SK-N-SH treated with all-trans-retinoic acid at 6 μM for 48 hours (cell line): ENCODE measurements around the gene WDR88.

Source experiments
- ATAC-seq: fragments of 200-7000 bp; cut with Tn5 transposase; 3 replicates; pipeline ENCODE4 v1.9.1; 2020; ENCODE audit warnings: mild to moderate bottlenecking, moderate library complexity
- BACH2 ChIP-seq: fragments of 250-450 bp; sonication (Bioruptor Pico); IDR thresholded peaks from 2 replicates; pipeline ENCODE4 v1.9.0; 2021; ENCODE audit warnings: mild to moderate bottlenecking, borderline replicate concordance
- CREB5 ChIP-seq: fragments of 250-450 bp; sonication (Bioruptor Pico); IDR thresholded peaks from 2 replicates; pipeline ENCODE4 v1.5.1; 2020; ENCODE audit warnings: low read depth, mild to moderate bottlenecking, moderate library complexity
- CSDC2 ChIP-seq: fragments of 250-450 bp; sonication (Bioruptor Pico); IDR thresholded peaks from 2 replicates; pipeline ENCODE4 v1.5.0; 2020; ENCODE audit warnings: mild to moderate bottlenecking, moderate library complexity
- CSRNP3 ChIP-seq: fragments of 250-450 bp; sonication (Bioruptor Pico); IDR thresholded peaks from 2 replicates; pipeline ENCODE4 v1.5.1; 2021; ENCODE audit warnings: mild to moderate bottlenecking, moderate library complexity
- ESRRG ChIP-seq: fragments of 250-450 bp; sonication (Bioruptor Pico); IDR thresholded peaks from 2 replicates; pipeline ENCODE4 v1.6.1; 2021; ENCODE audit warnings: mild to moderate bottlenecking
- GLIS3 ChIP-seq: fragments of 250-450 bp; sonication (Bioruptor Pico); IDR thresholded peaks from 2 replicates; pipeline ENCODE4 v1.5.0; 2020; ENCODE audit warnings: mild to moderate bottlenecking, moderate library complexity
- PATZ1 ChIP-seq: fragments of 250-450 bp; sonication (Bioruptor Pico); IDR thresholded peaks from 2 replicates; pipeline ENCODE4 v1.8.0; 2020; ENCODE audit warnings: mild to moderate bottlenecking, moderate library complexity, borderline replicate concordance
- POU6F1 ChIP-seq: fragments of 250-450 bp; sonication (Bioruptor Pico); IDR thresholded peaks from 2 replicates; pipeline ENCODE4 v1.8.0; 2021; ENCODE audit warnings: low read depth, mild to moderate bottlenecking, moderate library complexity, borderline replicate concordance
- PPARA ChIP-seq: fragments of 250-450 bp; sonication (Bioruptor Pico); IDR thresholded peaks from 2 replicates; pipeline ENCODE4 v1.5.0; 2020; ENCODE audit warnings: mild to moderate bottlenecking, borderline replicate concordance
- RARB ChIP-seq: fragments of 250-450 bp; sonication (Bioruptor Pico); IDR thresholded peaks from 2 replicates; pipeline ENCODE4 v1.8.0; 2021; ENCODE audit warnings: mild to moderate bottlenecking, moderate library complexity
- SNAI2 ChIP-seq: fragments of 250-450 bp; sonication (Bioruptor Pico); IDR thresholded peaks from 2 replicates; pipeline ENCODE4 v1.5.0; 2020; ENCODE audit warnings: mild to moderate bottlenecking, moderate library complexity
- TCF4 ChIP-seq: fragments of 250-450 bp; sonication (Bioruptor Pico); IDR thresholded peaks from 2 replicates; pipeline ENCODE4 v1.8.0; 2021; ENCODE audit warnings: mild to moderate bottlenecking, moderate library complexity, borderline replicate concordance
- TOX ChIP-seq: fragments of 250-450 bp; sonication (Bioruptor Pico); IDR thresholded peaks from 2 replicates; pipeline ENCODE4 v1.8.0; 2021; ENCODE audit warnings: mild to moderate bottlenecking, moderate library complexity, borderline replicate concordance
- TSHZ2 ChIP-seq: fragments of 250-450 bp; sonication (Bioruptor Pico); IDR thresholded peaks from 2 replicates; pipeline ENCODE4 v1.5.0; 2020; ENCODE audit warnings: mild to moderate bottlenecking, moderate library complexity
- ZC3H10 ChIP-seq: fragments of 250-450 bp; sonication (Bioruptor Pico); IDR thresholded peaks from 2 replicates; pipeline ENCODE4 v1.5.1; 2021; ENCODE audit warnings: mild to moderate bottlenecking, moderate library complexity
- ZFP3 ChIP-seq: fragments of 250-450 bp; sonication (Bioruptor Pico); IDR thresholded peaks from 2 replicates; pipeline ENCODE4 v1.5.0; 2020; ENCODE audit warnings: mild to moderate bottlenecking, moderate library complexity
- ZFP30 ChIP-seq: fragments of 450-650 bp; formaldehyde crosslinking; IDR thresholded peaks from 2 replicates; pipeline ENCODE4 v1.5.0; 2022; ENCODE audit warnings: mild to moderate bottlenecking, moderate library complexity
- ZNF70 ChIP-seq: fragments of 450-650 bp; formaldehyde crosslinking; IDR thresholded peaks from 2 replicates; pipeline ENCODE4 v1.5.0; 2020; ENCODE audit warnings: mild to moderate bottlenecking, moderate library complexity
- ZNF8 ChIP-seq: fragments of 450-650 bp; formaldehyde crosslinking; IDR thresholded peaks from 2 replicates; pipeline ENCODE4 v1.5.0; 2020; ENCODE audit warnings: mild to moderate bottlenecking, moderate library complexity

Gene WDR88

GRCh38 chr19:33176670-33177416 lies 44.9 kb downstream of the WDR88 start:
- ATAC-seq = peak; percentile 91
- peak; percentile 32; the same call in 1 of the 2 replicates for TF ChIP-seq TCF4 (CRISPR knock-in tag)
- 0 out of 2 replicates have a peak, but pooled peaks have one; percentile 18 for TF ChIP-seq POU6F1 (CRISPR knock-in tag)
- no peak for TF ChIP-seq CSDC2 (CRISPR knock-in tag)
- no peak for TF ChIP-seq ZNF70 (CRISPR knock-in tag)
- TF ChIP-seq PPARA (CRISPR knock-in tag) = no peak
- TF ChIP-seq ZNF8 (CRISPR knock-in tag) = no peak
- no peak for TF ChIP-seq ESRRG (CRISPR knock-in tag)
- TF ChIP-seq TOX (CRISPR knock-in tag) = no peak

- TF ChIP-seq TSHZ2 (peak; percentile 69), ZFP3 (CRISPR knock-in tag) (no peak), TCF4 (CRISPR knock-in tag) (no peak), ZNF8 (CRISPR knock-in tag) (no peak), GLIS3 (0 out of 2 replicates have a peak, but pooled peaks have one; percentile 51), CSDC2 (CRISPR knock-in tag) (0 out of 2 replicates have a peak, but pooled peaks have one; percentile 31), POU6F1 (CRISPR knock-in tag) (no peak)
- peak; percentile 60 for ATAC-seq
Observed at GRCh38 chr19:33177417-33177979, 45.6 kb downstream of the WDR88 start.

GRCh38 chr19:33186431-33187182 lies 54.7 kb downstream of the WDR88 start:
- ATAC-seq = no peak
- no peak for TF ChIP-seq CREB5 (CRISPR knock-in tag)
- TF ChIP-seq PATZ1 (CRISPR knock-in tag) = no peak
- TF ChIP-seq ZFP30 (CRISPR knock-in tag) = no peak
- TF ChIP-seq BACH2 (CRISPR knock-in tag) = no peak
- no peak for TF ChIP-seq TSHZ2
- no peak for TF ChIP-seq SNAI2 (CRISPR knock-in tag)
- TF ChIP-seq CSRNP3 = no peak
- TF ChIP-seq ZC3H10 (CRISPR knock-in tag) = no peak
- no peak for TF ChIP-seq TOX (CRISPR knock-in tag)
- no peak for TF ChIP-seq PPARA (CRISPR knock-in tag)
- TF ChIP-seq RARB = no peak
